Caki2 (cell line): Measurements from ENCODE around the gene COBL. TPM values are rescaled to one million over a fixed set of nuclear protein-coding genes. Genes with fewer than 3 reads are reported as not detected.

Experiments
- DNase-seq: peaks from one replicate; pipeline ENCODE4 v3.0.0-alpha.2; 2015; ENCODE audit warnings: low read depth
- in situ Hi-C: cut with HindIII; loops from 2 replicates; pipeline ENCODE4 v1.10.0; 2016; ENCODE audit warnings: low sequenced_read_pairs, low pct_unique_long_range_greater_than_20kb, mixed read lengths
- total RNA-seq: library from RNA; depleted of rRNA; stranded (reverse); fragments of >200 nt; shearing (Covaris generic); gene quantifications from 2 replicates; pipeline ENCODE4 v1.2.3, GENCODE V29; 2014; ENCODE audit warnings: low replicate concordance

Gene COBL
- total RNA-seq, 1 experiment from 2014 or later = 1.3 TPM

GRCh38 chr7:51019891-51020870, 296.4 kb downstream of the COBL start:
- DNase-seq = no peak
- in situ Hi-C loops = loop anchor here (10.0 kb wide), 1 partner anchor 65 kb away; no protein-coding TSS in a partner anchor

GRCh38 chr7:51019191-51019844, 297.3 kb downstream of the COBL start:
- DNase-seq = peak; percentile 34
- in situ Hi-C loops = no loop called here

GRCh38 chr7:51017576-51018535, 298.8 kb downstream of the COBL start:
- no peak for DNase-seq
- in situ Hi-C loops = no loop called here

GRCh38 chr7:51016546-51016945, 300.1 kb downstream of the COBL start:
- in situ Hi-C loops = no loop called here
- no peak for DNase-seq

GRCh38 chr7:51015581-51015980, 301.0 kb downstream of the COBL start:
- DNase-seq = no peak
- in situ Hi-C loops = no loop called here

- in situ Hi-C loops = no loop called here
- DNase-seq = no peak
Measured at GRCh38 chr7:51014811-51015210, 301.8 kb downstream of the COBL start.

GRCh38 chr7:51013861-51014511, 302.6 kb downstream of the COBL start:
- in situ Hi-C loops = no loop called here

GRCh38 chr7:51013218-51013786, 303.3 kb downstream of the COBL start:
- no peak for DNase-seq
- in situ Hi-C loops = no loop called here

More at GRCh38 chr7:51013861-51014511, 302.6 kb downstream of the COBL start:
- DNase-seq = no peak

GRCh38 chr7:51012569-51013217, 303.9 kb downstream of the COBL start:
- in situ Hi-C loops = no loop called here
- no peak for DNase-seq

GRCh38 chr7:51011710-51012350, 304.8 kb downstream of the COBL start:
- in situ Hi-C loops = no loop called here
- no peak for DNase-seq

GRCh38 chr7:51010534-51010933, 306.1 kb downstream of the COBL start:
- in situ Hi-C loops = no loop called here
- DNase-seq = no peak

- DNase-seq = peak; percentile 61
Measured at GRCh38 chr7:51009716-51010496, 306.7 kb downstream of the COBL start.

GRCh38 chr7:51007551-51008505, 308.8 kb downstream of the COBL start:
- no peak for DNase-seq
- in situ Hi-C loops = no loop called here

More at GRCh38 chr7:51009716-51010496, 306.7 kb downstream of the COBL start:
- in situ Hi-C loops = no loop called here

- no peak for DNase-seq
- in situ Hi-C loops = no loop called here
Measured at GRCh38 chr7:51006483-51007235, 309.9 kb downstream of the COBL start.
